Large intestine (tissue), 3 donors: Measurements from ENCODE around the gene SNX24. TPM values are rescaled to one million over a fixed set of nuclear protein-coding genes. Genes with fewer than 3 reads are reported as not detected.
"Not testable (repeated sequence)": the region's sequence is repeated elsewhere in the genome, so short reads cannot be mapped to it uniquely, and the experiment has no call there.

Experiments used
- DNase-seq, 2 donors: peaks; one replicate each; pipeline versions ENCODE4 v3.0.0 to v3.0.0-alpha.2; 2013
- H3K27ac ChIP-seq: one replicate; pipeline ENCODE4 v1.5.1; 2013; ENCODE audit warnings: low read length
- H3K27me3 ChIP-seq: 2 replicates; pipeline ENCODE4 v1.6.1; 2013; ENCODE audit warnings: low read length; ENCODE audit not compliant: control insufficient read depth, insufficient read depth
- H3K36me3 ChIP-seq: 2 replicates; pipeline ENCODE4 v1.6.1; 2013; ENCODE audit warnings: low read length; ENCODE audit not compliant: control insufficient read depth, insufficient read depth
- H3K4me1 ChIP-seq: one replicate; pipeline ENCODE4 v1.6.1; 2013; ENCODE audit warnings: low read length; ENCODE audit not compliant: control insufficient read depth, insufficient read depth
- H3K4me3 ChIP-seq: one replicate; pipeline ENCODE4 v1.5.1; 2013; ENCODE audit warnings: low read length
- H3K9me3 ChIP-seq: one replicate; pipeline ENCODE4 v1.6.1; 2013; ENCODE audit warnings: mild to moderate bottlenecking, low read depth, low read length, moderate library complexity; ENCODE audit not compliant: control insufficient read depth
- WGBS: methylation state at CpG from one replicate; pipeline ENCODE4 v1.1.5; 2013; ENCODE audit warnings: low lambda C conversion rate; ENCODE audit not compliant: insufficient coverage; 5-methylcytosine and 5-hydroxymethylcytosine counted together
- polyA plus RNA-seq: library from polyadenylated mRNA; unstranded; fragments of 120-200 nt; gene quantifications from one replicate; pipeline ENCODE4 v1.2.1, GENCODE V29; 2013

SNX24 gene
- polyA plus RNA-seq, 1 donor: 28.4 TPM

DNA sequence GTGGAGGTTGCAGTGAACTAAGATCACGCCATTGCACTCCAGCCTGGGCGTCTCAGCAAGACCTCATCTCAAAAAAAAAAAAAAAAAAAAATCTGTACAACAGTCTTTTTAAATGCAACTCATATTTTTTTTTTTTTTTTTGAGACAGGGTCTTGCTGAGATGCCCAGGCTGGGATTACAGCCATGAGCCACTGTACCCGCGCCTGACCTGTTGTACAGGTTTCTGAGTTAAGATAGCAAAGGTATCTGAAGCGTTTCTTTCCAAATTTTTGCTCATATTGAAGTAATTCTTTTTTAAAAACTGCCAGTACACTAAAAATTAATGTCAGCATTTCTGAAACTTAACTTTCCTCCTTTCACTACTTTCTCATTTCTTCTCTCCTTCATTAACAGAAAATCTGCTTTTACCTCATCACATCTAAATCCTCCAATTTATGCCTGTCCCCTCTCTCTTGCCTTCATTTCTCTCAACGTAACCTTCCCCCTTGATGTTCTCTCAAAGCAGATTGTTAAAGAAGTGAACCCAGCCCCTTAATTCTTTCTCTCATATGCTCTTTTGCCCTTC lies 3.3 kb upstream of the SNX24 start:
- no peak for DNase-seq
- Histone ChIP-seq H3K4me1 (peaks cover 5% of the 10 kb centered on the region), H3K4me3 (no peak overlapping the region), H3K27me3 (no peaks in the 10 kb centered on the region), H3K9me3 (no peaks in the 10 kb centered on the region), H3K36me3 (no peaks in the 10 kb centered on the region), H3K27ac (no peak overlapping the region)
- 94% methylated on average over 2 of the region's 6 CpGs for WGBS

DNA sequence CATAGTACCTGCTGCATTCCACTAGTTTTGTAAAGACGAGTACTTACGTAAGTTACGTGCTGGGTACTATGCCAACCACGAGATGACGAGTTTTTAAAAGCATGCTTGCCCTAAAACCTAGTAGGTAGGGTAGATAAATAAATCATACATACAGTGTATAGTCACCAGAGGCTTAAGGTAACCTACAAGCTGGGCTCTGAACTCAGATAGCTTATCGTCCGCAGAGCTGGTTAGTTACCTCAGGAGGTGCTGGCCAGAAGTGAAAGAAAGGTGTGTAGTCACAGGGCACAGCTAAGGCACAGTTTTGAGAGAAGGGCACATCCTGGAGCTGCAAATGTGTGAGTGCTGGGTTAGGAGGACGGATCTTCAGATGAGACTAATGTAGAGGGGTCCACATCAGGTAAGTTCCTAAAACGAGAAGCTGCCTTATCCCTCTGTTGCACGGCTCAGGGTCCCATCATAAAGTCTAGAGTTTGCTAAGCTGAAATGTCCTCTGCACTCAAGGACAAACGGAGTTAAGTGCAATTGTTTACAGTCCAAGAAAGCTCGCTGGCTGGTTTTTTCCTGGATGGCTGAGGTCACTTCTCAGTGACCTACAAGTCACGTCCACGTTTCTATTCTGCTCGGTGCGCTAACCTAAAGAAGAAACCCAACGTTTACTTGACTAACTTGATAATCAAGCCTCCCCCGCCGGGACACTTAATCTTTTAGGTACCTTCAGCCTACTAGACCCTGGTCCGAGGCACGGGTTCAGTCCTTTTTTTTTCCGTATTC lies 1.1 kb upstream of the SNX24 start:
- Histone ChIP-seq H3K9me3 (no peaks in the 10 kb centered on the region), H3K4me3 (peak overlapping the region; percentile 87), H3K27ac (peak overlapping the region; percentile 93), H3K36me3 (no peaks in the 10 kb centered on the region), H3K27me3 (no peaks in the 10 kb centered on the region), H3K4me1 (peaks cover 7% of the 10 kb centered on the region)
- DNase-seq: peak; percentile 34 to 73
- WGBS: 45% methylated on average over 5 of the region's 22 CpGs

DNA sequence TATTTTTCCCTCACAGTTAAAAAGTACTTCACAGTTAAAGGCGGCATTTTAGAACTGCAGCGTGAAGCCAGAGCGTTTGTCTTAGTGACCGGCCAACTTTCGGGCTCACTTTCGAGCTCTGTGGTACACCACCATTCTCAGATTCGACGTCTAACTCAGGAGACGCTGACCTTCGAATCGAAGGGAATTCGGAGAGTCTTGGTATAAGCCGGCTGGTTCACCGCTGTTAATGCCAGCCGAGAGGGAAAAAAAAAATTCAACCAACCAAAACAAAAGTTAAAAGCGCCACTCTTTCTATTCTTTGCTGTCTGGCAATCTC lies 544 bp upstream of the SNX24 start:
- no peak for DNase-seq
- Histone ChIP-seq H3K9me3 (no peaks in the 10 kb centered on the region), H3K27me3 (no peaks in the 10 kb centered on the region), H3K27ac (peak overlapping the region; percentile 93), H3K36me3 (no peaks in the 10 kb centered on the region), H3K4me3 (peak overlapping the region; percentile 87), H3K4me1 (peaks cover 7% of the 10 kb centered on the region)
- WGBS: 0% methylated on average over 1 of the region's 16 CpGs

DNA sequence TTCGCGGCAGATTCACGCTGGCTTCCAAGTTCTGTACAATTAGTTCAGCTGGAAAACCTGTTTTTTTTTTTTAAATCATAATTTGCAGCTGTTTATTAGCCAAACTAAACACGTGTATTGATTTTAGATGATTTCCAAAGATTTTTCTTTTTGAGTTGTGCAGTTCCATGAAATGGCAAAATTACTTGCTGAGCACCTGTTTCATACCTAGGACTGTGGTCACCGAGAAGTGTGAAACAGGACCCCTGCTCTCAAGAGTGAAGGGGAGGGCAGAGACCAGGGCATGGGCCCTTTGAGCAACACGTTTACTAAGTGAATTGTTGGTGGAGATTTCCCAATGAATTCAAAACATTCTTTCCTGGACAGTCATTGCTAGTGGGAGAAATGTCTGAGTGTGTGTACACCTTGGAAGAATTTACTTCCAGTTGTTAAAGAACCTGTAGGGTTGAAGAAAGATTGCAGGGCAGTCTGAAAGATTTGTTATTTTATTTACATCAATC lies 688 bp downstream of the SNX24 start:
- H3K36me3 ChIP-seq: no peaks in the 10 kb centered on the region
- H3K27me3 ChIP-seq: no peaks in the 10 kb centered on the region
- H3K27ac ChIP-seq: peak overlapping the region; percentile 95
- no peaks in the 10 kb centered on the region for H3K9me3 ChIP-seq
- 0% methylated on average over 1 of the region's 6 CpGs for WGBS
- H3K4me3 ChIP-seq: peak overlapping the region; percentile 87
- peaks cover 7% of the 10 kb centered on the region for H3K4me1 ChIP-seq
- DNase-seq: peak; percentile 60 to 76

DNA sequence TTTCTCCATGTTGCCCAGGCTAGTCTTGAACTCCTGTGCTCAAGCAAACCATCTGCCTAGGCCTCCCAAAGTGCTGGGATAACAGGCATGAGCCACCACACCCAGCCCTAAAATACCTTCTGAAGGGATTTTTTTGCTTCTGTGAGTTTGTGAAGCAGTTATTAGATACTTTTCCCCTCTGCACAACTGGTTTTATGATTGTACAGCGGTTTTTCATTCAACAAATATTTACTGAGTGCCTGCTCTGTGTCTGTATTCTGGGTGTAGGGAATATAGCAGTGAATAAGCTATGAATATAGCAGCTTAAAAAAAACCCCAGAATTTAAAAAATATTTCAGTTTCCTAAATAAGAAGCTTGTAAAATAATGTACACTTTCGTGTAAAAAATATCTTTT lies 2.3 kb downstream of the SNX24 start:
- Histone ChIP-seq H3K27ac (peak overlapping the region; percentile 61), H3K4me1 (peaks cover 7% of the 10 kb centered on the region)
- DNase-seq: no peak

DNA sequence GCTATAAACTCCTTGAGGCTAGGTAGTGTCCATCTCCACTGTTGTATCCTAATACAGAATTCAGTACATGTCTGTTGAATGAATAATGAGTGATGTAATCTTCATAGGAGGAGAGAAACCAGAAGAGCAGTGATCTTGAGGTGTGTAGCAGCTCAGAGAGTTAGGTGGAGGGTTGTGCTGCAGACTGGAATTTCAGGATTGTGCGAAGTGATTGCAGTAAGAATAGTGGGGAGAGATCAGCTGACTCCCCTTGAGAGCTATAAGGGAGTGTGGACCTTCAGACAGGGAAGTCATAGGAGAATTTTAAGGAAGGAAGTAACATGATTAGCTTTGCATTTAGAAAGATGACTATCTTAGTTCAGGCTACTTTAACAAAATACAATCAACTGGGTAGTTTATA lies 4.4 kb downstream of the SNX24 start:
- peaks cover 2% of the 10 kb centered on the region for H3K4me1 ChIP-seq
- no peak overlapping the region for H3K27ac ChIP-seq
- H3K36me3 ChIP-seq: peaks cover 4% of the 10 kb centered on the region
- no peak overlapping the region for H3K4me3 ChIP-seq
- no peaks in the 10 kb centered on the region for H3K9me3 ChIP-seq
- H3K27me3 ChIP-seq: no peaks in the 10 kb centered on the region
- WGBS: no CpG with 5 or more reads among the region's 1 CpG
- DNase-seq: peak; percentile 24 to 45

More for the DNA sequence above, 2.3 kb downstream of the SNX24 start:
- Histone ChIP-seq H3K9me3 (no peaks in the 10 kb centered on the region), H3K36me3 (peaks cover 3% of the 10 kb centered on the region), H3K27me3 (no peaks in the 10 kb centered on the region), H3K4me3 (no peak overlapping the region)
- 100% methylated on average over 1 of the region's 2 CpGs for WGBS

DNA sequence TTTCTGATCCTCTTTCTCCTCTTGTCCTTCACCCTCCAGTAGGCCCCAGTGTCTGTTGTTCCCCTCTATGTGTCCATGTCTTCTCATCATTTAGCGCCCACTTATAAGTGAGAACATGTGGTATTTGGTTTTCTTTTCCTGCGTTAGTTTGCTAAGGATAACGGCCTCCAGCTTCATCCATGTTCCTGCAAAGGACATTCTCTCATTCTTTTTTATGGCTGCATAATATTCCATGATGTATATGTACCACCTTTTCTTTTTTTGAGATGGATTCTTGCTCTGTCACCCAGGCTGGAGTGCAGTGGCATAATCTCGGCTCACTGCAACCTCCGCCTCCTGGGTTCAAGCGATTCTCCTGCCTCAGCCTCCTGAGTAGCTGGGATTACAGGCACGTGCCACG lies 12.1 kb downstream of the SNX24 start:
- not testable (repeated sequence) for H3K36me3 ChIP-seq, H3K27me3 ChIP-seq, H3K9me3 ChIP-seq, H3K4me1 ChIP-seq, H3K27ac ChIP-seq, DNase-seq, H3K4me3 ChIP-seq
- 90% methylated on average over 2 of the region's 8 CpGs for WGBS

DNA sequence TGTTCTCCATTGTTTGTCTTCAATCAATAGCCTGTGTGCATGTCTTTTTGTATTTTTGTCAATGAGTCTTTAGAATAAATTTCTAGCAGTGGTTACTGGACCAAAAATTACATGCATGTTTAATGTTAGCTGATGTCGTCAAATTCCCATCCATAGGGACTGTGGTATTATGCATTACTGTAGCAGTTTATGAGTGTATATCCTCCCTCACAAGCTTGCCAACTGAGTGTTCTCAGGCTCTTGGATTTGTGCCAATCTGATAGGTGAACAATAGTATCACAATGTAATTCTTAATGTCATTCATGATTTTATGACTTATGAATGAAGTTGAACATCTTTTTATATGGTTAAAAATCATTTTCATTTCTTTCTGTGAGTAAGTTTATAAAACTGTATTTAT lies 13.0 kb downstream of the SNX24 start:
- Histone ChIP-seq H3K4me1 (no peaks in the 10 kb centered on the region), H3K9me3 (no peaks in the 10 kb centered on the region), H3K27me3 (no peaks in the 10 kb centered on the region), H3K27ac (no peak overlapping the region), H3K4me3 (no peak overlapping the region), H3K36me3 (no peaks in the 10 kb centered on the region)
- no peak for DNase-seq
- WGBS: no CpG with 5 or more reads among the region's 1 CpG

DNA sequence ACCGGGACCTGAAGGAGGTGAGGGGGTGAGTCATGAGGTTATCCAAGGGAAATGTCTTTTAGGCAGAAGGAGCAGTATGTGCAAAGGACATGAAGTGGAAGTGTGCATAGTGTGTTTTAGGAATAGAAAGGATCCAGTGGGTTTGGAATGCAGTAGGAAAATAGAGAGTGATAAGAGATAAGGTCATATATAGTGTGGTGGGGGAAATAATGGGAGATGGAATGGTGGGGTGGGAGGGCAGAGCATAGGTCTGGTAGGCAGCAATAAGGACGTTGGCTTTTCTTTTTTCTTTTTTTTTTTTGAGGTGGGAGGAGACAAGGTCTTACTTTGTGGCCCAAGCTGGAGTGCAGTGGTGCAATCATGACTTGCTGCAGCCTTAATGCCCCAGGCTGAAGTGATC lies 17.8 kb downstream of the SNX24 start:
- Histone ChIP-seq H3K27ac (no peak overlapping the region), H3K4me1 (no peaks in the 10 kb centered on the region), H3K4me3 (no peak overlapping the region), H3K9me3 (no peaks in the 10 kb centered on the region), H3K36me3 (peaks cover 4% of the 10 kb centered on the region), H3K27me3 (no peaks in the 10 kb centered on the region)
- no peak for DNase-seq
- 80% methylated on average over 1 of the region's 2 CpGs for WGBS

DNA sequence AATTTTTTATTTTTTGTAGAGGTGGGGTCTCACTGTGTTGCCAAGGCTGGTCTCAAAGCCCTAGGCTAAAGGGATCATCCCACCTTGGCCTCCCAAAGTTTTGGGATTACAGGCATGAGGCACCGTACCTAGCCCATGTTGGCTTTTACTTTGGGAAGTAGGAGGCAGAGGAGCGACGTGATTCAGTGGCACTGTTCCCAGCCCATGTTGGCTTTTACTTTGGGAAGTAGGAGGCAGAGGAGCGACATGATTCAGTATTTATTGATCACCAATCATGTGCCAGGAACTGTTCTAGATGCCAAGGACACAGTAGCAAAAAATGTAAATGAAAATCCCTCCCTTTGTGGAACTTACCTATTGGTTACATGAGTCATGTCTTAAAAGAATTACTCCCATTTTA lies 18.3 kb downstream of the SNX24 start:
- H3K27me3 ChIP-seq: no peaks in the 10 kb centered on the region
- H3K4me1 ChIP-seq: no peaks in the 10 kb centered on the region
- no peaks in the 10 kb centered on the region for H3K9me3 ChIP-seq
- no peak overlapping the region for H3K4me3 ChIP-seq
- WGBS: no CpG with 5 or more reads among the region's 4 CpGs
- no peak for DNase-seq
- no peak overlapping the region for H3K27ac ChIP-seq
- peaks cover 5% of the 10 kb centered on the region for H3K36me3 ChIP-seq

DNA sequence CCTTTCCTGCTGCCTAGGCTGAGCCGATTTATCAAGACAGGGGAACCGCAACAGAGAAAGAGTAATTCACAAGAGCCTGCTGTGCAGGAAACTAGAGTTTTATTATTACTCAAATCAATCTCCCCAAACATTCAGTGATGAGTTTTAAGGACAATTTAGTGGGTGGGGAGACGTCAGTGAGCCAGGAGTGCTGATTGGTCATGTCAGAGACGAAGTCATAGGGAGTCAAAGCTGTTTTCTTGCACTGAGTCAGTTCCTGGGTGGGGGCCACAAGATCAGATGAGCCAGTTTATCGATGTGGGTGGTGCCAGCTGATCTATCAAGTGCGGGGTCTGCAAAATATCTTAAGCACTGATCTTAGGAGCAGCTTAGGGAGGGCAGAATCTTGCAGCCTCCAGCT lies 19.0 kb downstream of the SNX24 start:
- Histone ChIP-seq H3K36me3 (peaks cover 5% of the 10 kb centered on the region), H3K27me3 (no peaks in the 10 kb centered on the region), H3K4me3 (no peak overlapping the region), H3K27ac (no peak overlapping the region), H3K4me1 (no peaks in the 10 kb centered on the region), H3K9me3 (no peaks in the 10 kb centered on the region)
- DNase-seq: no peak
- no CpG with 5 or more reads among the region's 6 CpGs for WGBS
